Loucy (cell line): ENCODE data around the gene MRPL48.
"Not testable (repeated sequence)": the region's sequence is repeated elsewhere in the genome, so short reads cannot be mapped to it uniquely, and the experiment has no call there.

ENCODE experiments used
- H2AFZ ChIP-seq: fragments of 200-600 bp; sonication (generic); 2 replicates; pipeline ENCODE4 v1.6.0; 2016; ENCODE audit warnings: antibody characterized with exemption, mild to moderate bottlenecking, low read length, moderate library complexity
- H3F3A ChIP-seq: fragments of 200-600 bp; 2 replicates; pipeline ENCODE4 v1.6.0; 2016; ENCODE audit warnings: antibody characterized with exemption, low read depth, mild to moderate bottlenecking
- H3K27me3 ChIP-seq: fragments of 200-600 bp; sonication (generic); 2 replicates; pipeline ENCODE4 v1.6.1; 2014; ENCODE audit warnings: low read length, mild to moderate bottlenecking; ENCODE audit not compliant: insufficient read depth, poor library complexity, severe bottlenecking
- H3K36me3 ChIP-seq: fragments of 200-600 bp; sonication (generic); 2 replicates; pipeline ENCODE4 v1.6.1; 2016; ENCODE audit warnings: low read length; ENCODE audit not compliant: insufficient read depth
- H3K4me1 ChIP-seq: fragments of 200-600 bp; sonication (generic); 2 replicates; pipeline ENCODE4 v1.5.1; 2014; ENCODE audit warnings: low read length, mild to moderate bottlenecking; ENCODE audit not compliant: insufficient read depth, poor library complexity, severe bottlenecking
- H3K4me2 ChIP-seq: fragments of 200-600 bp; sonication (generic); 2 replicates; pipeline ENCODE4 v1.6.0; 2014; ENCODE audit warnings: antibody characterized with exemption, low read length, low read depth, mild to moderate bottlenecking; ENCODE audit not compliant: poor library complexity, severe bottlenecking
- H3K4me3 ChIP-seq: fragments of 200-600 bp; sonication (generic); 2 replicates; pipeline ENCODE4 v1.5.1; 2014; ENCODE audit warnings: low read length, mild to moderate bottlenecking, mixed read lengths; ENCODE audit not compliant: poor library complexity, severe bottlenecking
- H3K79me2 ChIP-seq: fragments of 200-600 bp; sonication (generic); 2 replicates; pipeline ENCODE4 v1.6.1; 2014; ENCODE audit warnings: low read length; ENCODE audit not compliant: insufficient read depth
- H3K9ac ChIP-seq: fragments of 200-600 bp; sonication (generic); 2 replicates; pipeline ENCODE4 v1.6.0; 2014; ENCODE audit warnings: mild to moderate bottlenecking, low read depth, low read length, moderate library complexity; ENCODE audit not compliant: poor library complexity, severe bottlenecking
- H3K9me2 ChIP-seq: fragments of 200-600 bp; sonication (generic); replicated peaks from 2 replicates; pipeline ENCODE4 v1.6.1; 2016; ENCODE audit warnings: low read depth, low read length, mixed read lengths
- H3K9me3 ChIP-seq: fragments of 200-600 bp; sonication (generic); 2 replicates; pipeline ENCODE4 v1.6.1; 2014; ENCODE audit warnings: mild to moderate bottlenecking, antibody characterized with exemption, low read length, low read depth; ENCODE audit not compliant: insufficient read depth
- H4K20me1 ChIP-seq: fragments of 200-600 bp; sonication (generic); 2 replicates; pipeline ENCODE4 v1.6.0; 2014; ENCODE audit warnings: antibody characterized with exemption, low read length, mild to moderate bottlenecking; ENCODE audit not compliant: insufficient read depth, poor library complexity, severe bottlenecking
- CTCF ChIP-seq: fragments of 200-600 bp; sonication (generic); conservative IDR thresholded peaks from 2 replicates; pipeline ENCODE4 v1.5.1; 2014; ENCODE audit warnings: mild to moderate bottlenecking, antibody characterized with exemption, low read length
- EZH2phosphoT487 ChIP-seq: fragments of 200-600 bp; IDR thresholded peaks from 2 replicates; pipeline ENCODE4 v1.6.1; 2018; ENCODE audit warnings: antibody characterized with exemption, mild to moderate bottlenecking, moderate library complexity, borderline replicate concordance

Gene MRPL48

GRCh38 chr11:73766763-73767162 is 20.9 kb upstream of the MRPL48 start:
- Histone ChIP-seq H3K9ac (no peak overlapping the region), H3K4me2 (no peak overlapping the region), H3K4me3 (no peak overlapping the region), H3K27me3 (no peaks in the 10 kb centered on the region), H3K9me3 (no peaks in the 10 kb centered on the region), H3F3A (no peaks in the 10 kb centered on the region), H4K20me1 (no peaks in the 10 kb centered on the region), H3K36me3 (no peaks in the 10 kb centered on the region), H3K9me2 (no peaks in the 10 kb centered on the region), H3K79me2 (no peaks in the 10 kb centered on the region), H2AFZ (no peak overlapping the region), H3K4me1 (no peaks in the 10 kb centered on the region)
- no peak for TF ChIP-seq EZH2phosphoT487
- no peak for TF ChIP-seq CTCF

- not testable (repeated sequence) for H3K79me2 ChIP-seq, H2AFZ ChIP-seq, H3K36me3 ChIP-seq, H3K4me2 ChIP-seq, H3F3A ChIP-seq, H3K9me3 ChIP-seq, H3K4me3 ChIP-seq, H4K20me1 ChIP-seq, H3K27me3 ChIP-seq, H3K9me2 ChIP-seq, H3K4me1 ChIP-seq, H3K9ac ChIP-seq
These were observed 16.9 kb upstream of the MRPL48 start for GRCh38 chr11:73770811-73771210.

DNA sequence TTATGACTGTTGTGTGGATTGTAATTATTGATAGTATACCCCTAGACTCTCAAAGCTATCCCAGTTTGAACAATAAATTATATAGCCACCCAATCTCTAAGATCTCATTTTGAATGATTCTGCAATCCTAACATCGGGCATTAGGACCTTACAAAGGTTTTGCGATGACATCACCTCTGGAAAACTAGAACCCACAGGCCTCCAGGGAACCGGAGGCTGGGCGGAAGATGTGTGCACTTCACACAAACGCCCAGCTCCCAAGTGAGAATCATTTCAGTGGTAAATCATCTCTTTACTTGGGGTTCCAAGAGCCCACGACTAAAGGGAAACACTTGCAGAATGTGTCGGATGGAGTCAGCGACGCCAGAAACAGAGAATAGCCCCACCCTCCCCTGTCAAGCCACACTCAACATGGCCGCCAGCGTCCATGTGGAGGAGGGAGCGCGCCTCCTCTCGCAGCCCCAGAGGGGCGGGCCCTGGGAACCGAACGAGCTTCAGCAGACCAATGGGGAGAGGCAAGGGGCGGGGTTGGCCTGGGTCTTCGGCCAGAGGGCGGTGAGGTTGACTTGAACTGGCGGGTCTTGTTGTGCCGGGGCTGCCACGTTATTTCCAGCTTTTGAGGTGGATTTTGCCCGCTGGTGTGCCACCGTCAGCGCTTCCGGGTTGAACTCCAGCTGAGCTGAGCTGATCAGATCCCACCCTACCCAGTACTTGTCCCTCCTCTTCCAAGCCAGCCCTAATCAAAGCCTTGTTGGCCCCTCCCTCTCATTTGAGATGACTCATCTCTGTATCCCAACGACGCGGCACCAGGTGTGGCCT is 8.4 kb upstream of the MRPL48 start:
- Histone ChIP-seq H3F3A (no peaks in the 10 kb centered on the region), H3K27me3 (no peaks in the 10 kb centered on the region), H3K9me2 (no peaks in the 10 kb centered on the region), H3K9me3 (no peaks in the 10 kb centered on the region), H2AFZ (peak overlapping the region; percentile 96), H4K20me1 (no peaks in the 10 kb centered on the region), H3K79me2 (no peaks in the 10 kb centered on the region), H3K9ac (peak overlapping the region; percentile 81), H3K4me1 (peaks cover 13% of the 10 kb centered on the region), H3K36me3 (no peaks in the 10 kb centered on the region), H3K4me3 (peak overlapping the region; percentile 84), H3K4me2 (peak overlapping the region; percentile 84)
- TF ChIP-seq CTCF = no peak
- no peak for TF ChIP-seq EZH2phosphoT487

DNA sequence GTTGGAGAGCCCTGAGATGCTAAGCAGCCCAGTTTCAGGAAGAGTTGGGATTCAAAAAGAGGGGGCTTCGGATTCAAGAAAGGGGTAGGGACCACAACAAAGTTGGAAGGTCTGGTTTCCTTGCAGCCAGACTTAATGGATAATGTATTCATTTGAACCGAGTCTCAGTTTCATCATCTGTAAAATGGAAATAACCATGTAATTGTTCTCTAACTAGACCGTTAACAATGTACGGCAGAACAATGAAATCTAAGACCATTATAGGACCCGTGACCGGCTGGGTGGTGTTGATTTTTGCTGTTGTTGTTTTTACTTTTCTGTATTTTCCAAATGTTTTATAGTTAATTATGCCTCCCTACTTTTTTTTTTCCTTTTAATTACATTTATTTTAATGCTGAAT is 6.4 kb upstream of the MRPL48 start:
- Histone ChIP-seq H3K27me3 (no peaks in the 10 kb centered on the region), H3K9ac (no peak overlapping the region), H4K20me1 (no peaks in the 10 kb centered on the region), H3K79me2 (no peaks in the 10 kb centered on the region), H3K4me2 (no peak overlapping the region), H2AFZ (no peak overlapping the region), H3K36me3 (no peaks in the 10 kb centered on the region), H3K9me2 (no peaks in the 10 kb centered on the region), H3K4me3 (no peak overlapping the region), H3K4me1 (peaks cover 13% of the 10 kb centered on the region), H3F3A (no peaks in the 10 kb centered on the region), H3K9me3 (no peaks in the 10 kb centered on the region)
- TF ChIP-seq CTCF (no peak), EZH2phosphoT487 (no peak)
